Measurements from ENCODE around the gene DHRSX.

DNA sequence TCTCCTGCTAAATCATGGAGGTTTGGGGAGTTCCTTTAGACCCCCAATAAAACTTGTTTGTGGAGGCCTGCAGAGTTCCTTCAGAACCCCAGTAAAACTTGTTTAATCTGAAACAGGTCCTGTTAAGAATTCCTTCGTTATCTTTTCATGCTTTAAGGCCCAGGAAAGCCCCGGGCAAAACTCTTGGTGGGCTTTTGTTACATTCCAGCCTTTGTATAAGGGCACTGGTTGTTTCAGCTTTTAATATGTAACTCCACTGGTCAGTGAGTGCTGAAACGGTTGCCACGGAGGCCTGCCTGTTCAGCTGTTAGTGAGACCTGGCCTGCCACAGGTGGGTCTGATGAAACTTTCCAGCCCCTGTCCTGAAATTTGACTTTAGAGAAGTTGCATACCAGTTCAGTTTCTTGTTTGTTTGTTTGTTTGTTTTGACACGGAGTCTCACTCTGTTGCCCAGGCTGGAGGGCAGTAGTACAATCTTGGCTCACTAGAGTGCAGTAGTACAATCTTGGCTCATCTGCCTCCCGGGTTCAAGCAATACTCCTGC lies 12.4 kb upstream of the DHRSX start:
- TF ChIP-seq POLR2A (IDR thresholded peaks at IDR 0.05), result no peak
- TF ChIP-seq, protein P1, sequence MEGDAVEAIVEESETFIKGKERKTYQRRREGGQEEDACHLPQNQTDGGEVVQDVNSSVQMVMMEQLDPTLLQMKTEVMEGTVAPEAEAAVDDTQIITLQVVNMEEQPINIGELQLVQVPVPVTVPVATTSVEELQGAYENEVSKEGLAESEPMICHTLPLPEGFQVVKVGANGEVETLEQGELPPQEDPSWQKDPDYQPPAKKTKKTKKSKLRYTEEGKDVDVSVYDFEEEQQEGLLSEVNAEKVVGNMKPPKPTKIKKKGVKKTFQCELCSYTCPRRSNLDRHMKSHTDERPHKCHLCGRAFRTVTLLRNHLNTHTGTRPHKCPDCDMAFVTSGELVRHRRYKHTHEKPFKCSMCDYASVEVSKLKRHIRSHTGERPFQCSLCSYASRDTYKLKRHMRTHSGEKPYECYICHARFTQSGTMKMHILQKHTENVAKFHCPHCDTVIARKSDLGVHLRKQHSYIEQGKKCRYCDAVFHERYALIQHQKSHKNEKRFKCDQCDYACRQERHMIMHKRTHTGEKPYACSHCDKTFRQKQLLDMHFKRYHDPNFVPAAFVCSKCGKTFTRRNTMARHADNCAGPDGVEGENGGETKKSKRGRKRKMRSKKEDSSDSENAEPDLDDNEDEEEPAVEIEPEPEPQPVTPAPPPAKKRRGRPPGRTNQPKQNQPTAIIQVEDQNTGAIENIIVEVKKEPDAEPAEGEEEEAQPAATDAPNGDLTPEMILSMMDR (IDR thresholded peaks at IDR 0.05), result no peak

Measured in thyroid gland (tissue), 4 donors.